ENCODE measurements around the gene BEGAIN. TPM values are rescaled to one million over a fixed set of nuclear protein-coding genes. Genes with fewer than 3 reads are reported as not detected.
A peak's percentile ranks its signal among the peaks of the same experiment; 100 is the strongest.

Gene BEGAIN
- total RNA-seq, 1 donor from 2014 or later = 1.5 TPM

DNA sequence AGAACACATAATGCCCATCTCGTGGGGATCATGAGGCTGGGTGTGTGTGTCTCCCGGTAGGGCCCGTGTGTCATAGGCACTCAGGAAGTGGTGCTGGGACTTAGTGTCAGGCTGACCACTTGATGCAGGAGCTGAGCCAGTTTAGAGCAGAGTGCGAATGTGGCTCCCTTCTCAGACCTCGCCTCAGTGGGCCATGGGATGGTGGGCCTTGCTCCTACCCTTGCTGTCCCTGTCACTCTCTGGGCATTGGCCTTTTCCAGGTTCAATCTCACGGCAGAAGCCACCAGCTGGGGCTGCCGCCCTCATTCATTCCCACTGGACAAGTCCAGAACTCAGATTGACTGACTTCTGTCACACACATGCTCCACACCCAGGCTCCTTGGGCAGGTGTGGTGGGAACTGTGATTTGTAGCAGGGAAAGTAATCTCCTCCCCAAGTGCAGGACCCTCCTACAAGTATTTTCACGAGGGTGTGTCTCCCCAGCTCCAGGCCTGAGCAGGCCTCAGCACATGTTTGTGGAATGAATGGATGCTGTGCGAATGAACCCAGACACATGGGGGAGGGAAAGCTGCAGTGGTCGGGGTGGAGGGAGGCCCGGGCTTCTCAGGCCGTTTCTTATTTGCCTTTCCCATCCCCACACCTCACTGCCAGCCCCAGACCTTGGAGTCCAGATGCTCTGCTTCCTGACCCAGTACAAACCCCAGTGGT is 54.9 kb downstream of the BEGAIN start:
- no peaks in the 10 kb centered on the region for H3K27me3 ChIP-seq
- ATAC-seq = no peak
- peak; percentile 28 for DNase-seq
- H3K27ac ChIP-seq = no peak overlapping the region
- H3K9me3 ChIP-seq = no peaks in the 10 kb centered on the region
- intact Hi-C loops (cut with DNase I) = no loop called here
- H3K36me3 ChIP-seq = peaks cover 4% of the 10 kb centered on the region
- TF ChIP-seq, protein P1, sequence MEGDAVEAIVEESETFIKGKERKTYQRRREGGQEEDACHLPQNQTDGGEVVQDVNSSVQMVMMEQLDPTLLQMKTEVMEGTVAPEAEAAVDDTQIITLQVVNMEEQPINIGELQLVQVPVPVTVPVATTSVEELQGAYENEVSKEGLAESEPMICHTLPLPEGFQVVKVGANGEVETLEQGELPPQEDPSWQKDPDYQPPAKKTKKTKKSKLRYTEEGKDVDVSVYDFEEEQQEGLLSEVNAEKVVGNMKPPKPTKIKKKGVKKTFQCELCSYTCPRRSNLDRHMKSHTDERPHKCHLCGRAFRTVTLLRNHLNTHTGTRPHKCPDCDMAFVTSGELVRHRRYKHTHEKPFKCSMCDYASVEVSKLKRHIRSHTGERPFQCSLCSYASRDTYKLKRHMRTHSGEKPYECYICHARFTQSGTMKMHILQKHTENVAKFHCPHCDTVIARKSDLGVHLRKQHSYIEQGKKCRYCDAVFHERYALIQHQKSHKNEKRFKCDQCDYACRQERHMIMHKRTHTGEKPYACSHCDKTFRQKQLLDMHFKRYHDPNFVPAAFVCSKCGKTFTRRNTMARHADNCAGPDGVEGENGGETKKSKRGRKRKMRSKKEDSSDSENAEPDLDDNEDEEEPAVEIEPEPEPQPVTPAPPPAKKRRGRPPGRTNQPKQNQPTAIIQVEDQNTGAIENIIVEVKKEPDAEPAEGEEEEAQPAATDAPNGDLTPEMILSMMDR (IDR thresholded peaks at IDR 0.05) = no peak
- H3K4me1 ChIP-seq = peaks cover 10% of the 10 kb centered on the region
- H3K4me3 ChIP-seq = no peak overlapping the region

DNA sequence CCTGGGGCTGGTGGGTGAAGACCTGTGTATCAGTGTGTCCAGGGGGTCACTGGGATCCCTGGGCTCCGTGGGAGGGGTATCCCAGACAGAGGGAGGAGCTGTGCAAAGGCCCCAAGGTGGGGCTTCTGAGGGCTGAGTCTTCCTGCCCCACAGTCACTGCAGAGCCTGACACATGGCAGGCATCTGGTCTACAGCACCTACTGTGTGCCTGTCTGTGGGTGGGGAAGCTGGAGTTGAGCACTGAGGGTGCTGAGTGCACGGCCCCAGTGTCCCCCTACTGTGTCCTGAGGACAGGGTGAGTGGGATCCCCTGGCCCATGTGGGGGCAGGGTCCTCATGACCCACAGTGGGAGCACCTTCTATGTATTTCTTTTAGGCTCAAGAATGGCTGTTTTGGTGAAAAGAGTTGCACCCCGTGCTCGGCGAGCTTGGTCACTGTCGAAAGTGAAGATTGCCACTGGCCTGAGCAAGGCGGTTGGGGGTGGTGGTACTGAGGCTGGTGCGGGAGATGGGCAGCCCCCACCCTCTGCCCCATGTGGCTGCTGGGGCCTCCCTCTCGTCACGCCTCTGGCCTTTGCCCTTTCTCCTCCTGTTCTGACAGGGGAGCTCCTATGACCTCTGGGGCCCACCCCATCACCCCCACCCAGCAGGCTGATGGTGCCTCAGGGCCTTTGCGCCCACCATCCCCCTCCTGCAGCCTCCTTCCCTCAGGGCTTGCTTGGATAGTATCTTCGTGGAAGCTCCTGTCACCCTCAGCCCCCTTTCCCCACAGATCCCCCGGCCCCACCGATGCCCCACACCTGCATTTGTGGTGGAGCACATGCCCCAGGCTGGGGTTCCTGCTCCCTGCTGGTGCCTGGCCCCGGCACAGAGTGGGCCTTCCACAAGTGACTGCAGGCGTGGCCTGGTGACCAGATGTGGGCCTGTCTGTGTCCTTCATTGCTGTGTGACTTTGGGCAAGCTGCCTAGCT is 55.8 kb downstream of the BEGAIN start:
- intact Hi-C loops (cut with DNase I) = no loop called here
- Histone ChIP-seq H3K9me3 (no peaks in the 10 kb centered on the region), H3K27me3 (no peaks in the 10 kb centered on the region), H3K4me1 (peaks cover 10% of the 10 kb centered on the region), H3K36me3 (peaks cover 12% of the 10 kb centered on the region), H3K4me3 (no peak overlapping the region), H3K27ac (no peak overlapping the region)
- DNase-seq (peak; percentile 52), ATAC-seq (no peak)
- TF ChIP-seq, protein P1 (IDR thresholded peaks at IDR 0.05) = no peak

DNA sequence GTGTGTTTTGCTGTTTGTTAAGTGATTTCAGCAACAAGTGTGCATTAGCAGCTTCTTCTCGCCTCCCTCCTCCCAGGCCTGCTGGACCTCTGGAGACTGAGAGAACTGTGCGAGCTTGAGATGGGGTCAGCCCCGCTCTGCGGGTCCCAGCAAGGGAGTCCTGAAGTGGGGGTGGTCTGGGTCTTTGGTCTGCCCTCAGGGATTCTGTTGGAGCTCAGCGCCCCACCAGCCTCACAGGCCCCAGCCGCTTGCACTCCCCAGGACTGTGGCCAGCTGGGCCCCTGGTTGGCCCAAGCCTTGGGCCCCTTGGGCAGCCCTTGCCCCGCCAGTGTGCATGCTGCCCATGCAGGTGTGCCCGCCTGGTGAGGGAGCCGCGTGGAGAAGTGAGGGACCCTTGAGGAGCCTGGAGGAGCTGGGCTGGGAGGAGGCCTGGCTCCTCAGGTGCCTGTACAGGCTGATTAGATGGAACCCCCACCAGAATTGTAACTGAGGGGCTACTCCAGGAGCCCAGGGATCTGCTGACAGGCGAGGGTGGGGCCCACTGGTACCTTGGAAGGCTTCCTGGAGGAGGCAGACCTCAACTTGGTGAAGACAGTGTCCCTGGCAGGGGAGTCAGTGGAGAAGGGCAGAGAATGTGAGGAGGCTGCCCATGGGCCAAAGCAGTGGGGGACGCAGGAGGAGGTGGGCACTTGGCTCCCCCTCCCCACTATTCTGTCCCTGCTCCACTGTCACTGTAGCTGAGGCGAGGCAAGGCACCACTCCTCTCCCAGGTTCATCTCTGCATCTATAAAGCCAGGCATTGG is 56.7 kb downstream of the BEGAIN start:
- peaks cover 10% of the 10 kb centered on the region for H3K4me1 ChIP-seq
- H3K4me3 ChIP-seq = no peak overlapping the region
- DNase-seq = peak; percentile 62
- peaks cover 12% of the 10 kb centered on the region for H3K36me3 ChIP-seq
- intact Hi-C loops (cut with DNase I) = no loop called here
- no peaks in the 10 kb centered on the region for H3K9me3 ChIP-seq
- no peaks in the 10 kb centered on the region for H3K27me3 ChIP-seq
- no peak for ATAC-seq
- TF ChIP-seq, protein P1 (IDR thresholded peaks at IDR 0.05) = no peak
- H3K27ac ChIP-seq = no peak overlapping the region

DNA sequence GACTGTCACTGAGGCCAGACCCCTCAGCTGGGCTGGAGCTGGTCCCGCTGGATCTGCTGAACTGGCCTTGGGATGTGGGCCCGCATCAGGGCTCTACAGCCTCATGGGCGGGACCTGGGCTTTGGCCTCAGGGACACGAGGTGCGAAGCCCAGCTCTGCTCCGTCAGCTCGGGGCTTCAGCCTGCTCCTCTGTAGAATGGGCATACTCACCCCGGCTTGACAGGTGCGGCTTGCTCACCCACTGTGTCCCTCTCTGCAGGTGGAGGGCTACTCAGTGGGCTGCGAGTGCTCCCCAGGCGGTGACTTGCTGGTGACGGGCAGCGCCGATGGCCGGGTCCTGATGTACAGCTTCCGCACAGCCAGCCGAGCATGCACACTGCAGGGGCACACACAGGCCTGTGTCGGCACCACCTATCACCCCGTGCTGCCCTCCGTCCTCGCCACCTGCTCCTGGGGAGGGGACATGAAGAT is 57.6 kb downstream of the BEGAIN start:
- intact Hi-C loops (cut with DNase I) = no loop called here
- Histone ChIP-seq H3K9me3 (no peaks in the 10 kb centered on the region), H3K36me3 (peaks cover 12% of the 10 kb centered on the region), H3K4me3 (no peak overlapping the region), H3K4me1 (peaks cover 10% of the 10 kb centered on the region), H3K27ac (no peak overlapping the region), H3K27me3 (no peaks in the 10 kb centered on the region)
- TF ChIP-seq, protein P1 (IDR thresholded peaks at IDR 0.05) = no peak
- peak; percentile 53 for DNase-seq
- no peak for ATAC-seq

DNA sequence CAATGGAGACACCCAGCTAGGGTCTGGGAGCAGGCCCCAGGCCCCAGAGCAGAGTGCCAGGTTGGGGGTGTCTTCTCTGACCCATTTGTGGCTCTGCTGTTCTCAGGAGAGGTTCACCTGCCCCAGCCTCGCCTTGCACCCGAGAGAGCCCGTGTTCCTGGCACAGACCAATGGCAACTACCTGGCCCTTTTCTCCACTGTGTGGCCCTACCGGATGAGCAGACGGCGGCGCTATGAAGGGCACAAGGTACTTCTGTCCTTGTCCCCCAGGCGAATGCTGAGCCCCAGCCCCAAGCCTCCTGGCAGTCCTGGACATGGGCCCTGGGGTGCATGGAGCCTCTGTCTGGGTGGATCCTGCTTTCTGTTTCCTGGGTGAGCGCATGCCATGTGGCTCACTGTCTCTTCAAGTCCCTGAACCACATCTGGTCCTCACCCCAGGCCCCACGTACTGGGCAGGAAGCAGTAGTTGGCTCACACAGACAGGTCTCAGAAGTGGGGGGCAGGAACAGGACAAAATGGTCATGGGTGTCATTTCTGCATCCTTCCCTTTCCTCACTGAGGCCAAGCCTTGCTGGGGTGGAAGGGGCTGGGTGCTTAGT is 58.2 kb downstream of the BEGAIN start:
- H3K27me3 ChIP-seq = no peaks in the 10 kb centered on the region
- ATAC-seq = no peak
- H3K4me1 ChIP-seq = peaks cover 10% of the 10 kb centered on the region
- intact Hi-C loops (cut with DNase I) = no loop called here
- TF ChIP-seq, protein P1 (IDR thresholded peaks at IDR 0.05) = no peak
- H3K9me3 ChIP-seq = no peaks in the 10 kb centered on the region
- H3K36me3 ChIP-seq = peaks cover 12% of the 10 kb centered on the region
- H3K4me3 ChIP-seq = no peak overlapping the region
- peak; percentile 59 for DNase-seq
- H3K27ac ChIP-seq = no peak overlapping the region
